Measurements from ENCODE around the gene UEVLD.
"Not testable (repeated sequence)": the region's sequence is repeated elsewhere in the genome, so short reads cannot be mapped to it uniquely, and the experiment has no call there.

The UEVLD gene

GRCh38 chr11:18588297-18589252 lies at the start of gene UEVLD:
TSS of gene UEVLD (minus strand) at chr11:18588734. CDS start at chr11:18588654, 80 bp downstream.
- peak; percentile 24 to 37 for DNase-seq (ENCODE audit: low read depth in 2 of 2)

GRCh38 chr11:18634140-18635032 lies 45.9 kb upstream of the UEVLD start, which contains the start of gene SPTY2D1:
TSS of gene SPTY2D1 (minus strand) at chr11:18634342. CDS start at chr11:18634257, 85 bp downstream.
- peak; percentile 92 to 94 for DNase-seq (ENCODE audit: low read depth in 2 of 2)

- no peak for DNase-seq (ENCODE audit: low read depth in 2 of 2)
Measured at GRCh38 chr11:18633256-18634139, 45.0 kb upstream of the UEVLD start.

- DNase-seq (ENCODE audit: low read depth in 2 of 2), result no peak
Measured at GRCh38 chr11:18632841-18633240, 44.3 kb upstream of the UEVLD start.

GRCh38 chr11:18624161-18624560 lies 35.6 kb upstream of the UEVLD start:
- DNase-seq (ENCODE audit: low read depth in 2 of 2), result no peak

GRCh38 chr11:18623707-18624106 lies 35.2 kb upstream of the UEVLD start:
- no peak for DNase-seq (ENCODE audit: low read depth in 2 of 2)

GRCh38 chr11:18618342-18619025 lies 29.9 kb upstream of the UEVLD start:
- DNase-seq (ENCODE audit: low read depth in 2 of 2), result no peak

- DNase-seq (ENCODE audit: low read depth in 2 of 2), result no peak
Measured at GRCh38 chr11:18617688-18618341, 29.3 kb upstream of the UEVLD start.

GRCh38 chr11:18615628-18616392 lies 27.3 kb upstream of the UEVLD start:
- no peak for DNase-seq (ENCODE audit: low read depth in 2 of 2)

GRCh38 chr11:18614667-18615066 lies 26.1 kb upstream of the UEVLD start:
- DNase-seq (ENCODE audit: low read depth in 2 of 2), result no peak

- no peak for DNase-seq (ENCODE audit: low read depth in 2 of 2)
Measured at GRCh38 chr11:18612394-18612793, 23.9 kb upstream of the UEVLD start.

- DNase-seq (ENCODE audit: low read depth in 2 of 2), result no peak
Measured at GRCh38 chr11:18611196-18611595, 22.7 kb upstream of the UEVLD start.

- no peak for DNase-seq (ENCODE audit: low read depth in 2 of 2)
Measured at GRCh38 chr11:18608376-18608775, 19.8 kb upstream of the UEVLD start.

- no peak for DNase-seq (ENCODE audit: low read depth in 2 of 2)
Measured at GRCh38 chr11:18600915-18601569, 12.5 kb upstream of the UEVLD start.

GRCh38 chr11:18599739-18600230 lies 11.3 kb upstream of the UEVLD start, which contains the start of gene MISFA:
TSS of gene MISFA (plus strand) at chr11:18599789. CDS start at chr11:18599929, 140 bp downstream.
- no peak for DNase-seq (ENCODE audit: low read depth in 2 of 2)

- no peak for DNase-seq (ENCODE audit: low read depth in 2 of 2)
Measured at GRCh38 chr11:18594999-18595749, 6.6 kb upstream of the UEVLD start.

GRCh38 chr11:18594088-18594487 lies 5.6 kb upstream of the UEVLD start:
- not testable (repeated sequence) for DNase-seq (ENCODE audit: low read depth in 2 of 2)

GRCh38 chr11:18590571-18590970 lies 2.0 kb upstream of the UEVLD start:
- no peak for DNase-seq (ENCODE audit: low read depth in 2 of 2)

Measured in stimulated activated CD8-positive, alpha-beta memory T cell treated with anti-CD3 and anti-CD28 coated beads, Interleukin-7, amount 100 ng/mL, for 1 hour (primary cell).